T-cell (primary cell): ENCODE measurements around the gene OR10P1. TPM values are rescaled to one million over a fixed set of nuclear protein-coding genes. Genes with fewer than 3 reads are reported as not detected.
A peak's percentile ranks its signal among the peaks of the same experiment; 100 is the strongest.

Experiments
- ATAC-seq, 4 experiments: fragments of 200-7000 bp in 3 of 4; fragments of 150-1000 bp in 1 of 4; cut with Tn5 transposase; replicated peaks in 1 of 4; 1 replicate in 3 of 4; 2 replicates in 1 of 4; pipeline ENCODE4 v1.10.0; 2021; ENCODE audit warnings: moderate library complexity in 3 of 4, mild to moderate bottlenecking in 2 of 4, moderate number of reproducible peaks in 1 of 4
- CTCF ChIA-PET, 2 donors: fragments of 300-600 bp; sonication (Branson Sonifier 250); formaldehyde crosslinking; loops; one replicate each; lab custom pipeline; 2022; ENCODE audit warnings: antibody characterized with exemption in 2 of 2; lab: Charles Lee
- POLR2A ChIA-PET, 2 donors: fragments of 300-600 bp; sonication (Branson Sonifier 250); formaldehyde crosslinking; loops; one replicate each; lab custom pipeline; 2022; ENCODE audit warnings: antibody characterized with exemption in 2 of 2; lab: Charles Lee
- DNase-seq, 35 experiments: peaks; one replicate each; pipeline versions ENCODE4 v3.0.0 to v3.0.0-alpha.2; 2013 to 2023
- H3K27ac ChIP-seq: one replicate; pipeline ENCODE4 v1.5.1; 2013; ENCODE audit warnings: low read length
- H3K27me3 ChIP-seq, 2 experiments: replicated peaks in 1 of 2; 1 replicate in 1 of 2; 2 replicates in 1 of 2; pipeline versions ENCODE4 v1.6.1 to v1.7.0; 2013; ENCODE audit warnings: low read length in 1 of 2, mixed read lengths in 1 of 2; ENCODE audit not compliant: control insufficient read depth in 2 of 2, insufficient read depth in 2 of 2; ENCODE audit errors: extremely low read depth in 1 of 2
- H3K36me3 ChIP-seq, 2 donors: 1 replicate in 1 of 2; 2 replicates in 1 of 2; pipeline versions ENCODE4 v1.6.1 to v1.7.0; 2013; ENCODE audit warnings: low read length in 1 of 2; ENCODE audit not compliant: control insufficient read depth in 2 of 2, insufficient read depth in 1 of 2; ENCODE audit errors: extremely low read depth in 1 of 2
- H3K4me1 ChIP-seq, 2 experiments: 1 replicate in 1 of 2; 2 replicates in 1 of 2; pipeline versions ENCODE4 v1.6.1 to v1.7.0; 2013; ENCODE audit warnings: low read length in 2 of 2, mixed read lengths in 1 of 2; ENCODE audit not compliant: insufficient read depth in 2 of 2, control insufficient read depth in 1 of 2; ENCODE audit errors: extremely low read depth in 1 of 2
- H3K4me3 ChIP-seq, 2 donors: 1 replicate in 1 of 2; 2 replicates in 1 of 2; pipeline versions ENCODE4 v1.5.1 to v1.7.0; 2013; ENCODE audit warnings: mild to moderate bottlenecking in 2 of 2, low read length in 1 of 2, moderate library complexity in 1 of 2; ENCODE audit not compliant: control insufficient read depth in 1 of 2; ENCODE audit errors: extremely low read depth in 1 of 2
- H3K9me3 ChIP-seq: 2 replicates; pipeline ENCODE4 v1.7.0; 2013
- H3K27ac Mint-ChIP-seq, 2 donors: one replicate each; pipeline ENCODE4 v1.8.0; 2020 to 2021; ENCODE audit warnings: mild to moderate bottlenecking in 2 of 2, mixed read lengths in 2 of 2
- H3K27me3 Mint-ChIP-seq, 2 donors: one replicate each; pipeline ENCODE4 v1.8.0; 2021 to 2022; ENCODE audit warnings: mixed read lengths in 2 of 2
- H3K36me3 Mint-ChIP-seq: one replicate; pipeline ENCODE4 v1.8.0; 2021; ENCODE audit warnings: mixed read lengths
- H3K4me1 Mint-ChIP-seq, 3 donors: one replicate each; pipeline ENCODE4 v1.8.0; 2020 to 2022; ENCODE audit warnings: mixed read lengths in 3 of 3, mild to moderate bottlenecking in 1 of 3
- H3K4me3 Mint-ChIP-seq, 3 donors: one replicate each; pipeline ENCODE4 v1.8.0; 2020 to 2022; ENCODE audit warnings: mild to moderate bottlenecking in 3 of 3, mixed read lengths in 3 of 3, moderate library complexity in 3 of 3
- H3K9me3 Mint-ChIP-seq, 3 donors: one replicate each; pipeline ENCODE4 v1.8.0; 2020 to 2022; ENCODE audit warnings: mixed read lengths in 3 of 3
- WGBS: methylation state at CpG from one replicate; pipeline ENCODE4 v1.1.5; 2013; ENCODE audit warnings: missing lambda C conversion rate; ENCODE audit not compliant: insufficient coverage; 5-methylcytosine and 5-hydroxymethylcytosine counted together
- total RNA-seq, 35 experiments: library from RNA in 6 of 35; stranded (reverse) in 6 of 35; fragments of 120-200 nt in 1 of 35; gene quantifications; one replicate each; pipeline versions ENCODE4 v1.2.1 to v1.2.4 and lab custom pipeline; 2013 to 2026

The OR10P1 gene
- total RNA-seq, 5 donors from 2014 or later (not counting 1 experiment from before 2014, with no cell fraction given), result not detected

- H3K4me1 ChIP-seq, result no peaks in the 10 kb centered on the region
- H3K4me1 Mint-ChIP-seq, result no peaks in the 10 kb centered on the region
- POLR2A ChIA-PET, result no interaction called here
- ATAC-seq, result no peak
- H3K27me3 ChIP-seq, result peaks cover 0 to 9% of the 10 kb centered on the region in 2 experiments
- no peaks in the 10 kb centered on the region for H3K9me3 Mint-ChIP-seq
- CTCF ChIA-PET, result no interaction called here
- H3K36me3 Mint-ChIP-seq, result no peaks in the 10 kb centered on the region
- no peaks in the 10 kb centered on the region for H3K9me3 ChIP-seq
- DNase-seq, result no peak
- H3K4me3 ChIP-seq, result no peak overlapping the region
- H3K4me3 Mint-ChIP-seq, result no peak overlapping the region
- H3K27ac Mint-ChIP-seq, result no peak overlapping the region
- peaks cover 0 to 1% of the 10 kb centered on the region in 2 donors for H3K27me3 Mint-ChIP-seq
- H3K27ac ChIP-seq, result no peak overlapping the region
- WGBS, result no CpG with 5 or more reads among the region's 1 CpG
- no peaks in the 10 kb centered on the region for H3K36me3 ChIP-seq
Measured at GRCh38 chr12:55663391-55663790, 26.7 kb downstream of the OR10P1 start.

GRCh38 chr12:55664826-55665225 is 28.1 kb downstream of the OR10P1 start:
- no peak overlapping the region for H3K4me3 Mint-ChIP-seq
- H3K36me3 ChIP-seq, result no peaks in the 10 kb centered on the region
- ChIA-PET POLR2A (no interaction called here), CTCF (interaction anchor here in 1 of 2 donors (0.7 kb wide), 1 partner anchor 124 kb away, joined by 3 read pairs; no protein-coding TSS in a partner anchor)
- WGBS, result no CpG with 5 or more reads among the region's 10 CpGs
- H3K9me3 ChIP-seq, result no peaks in the 10 kb centered on the region
- H3K27me3 Mint-ChIP-seq, result peaks cover 0 to 4% of the 10 kb centered on the region in 2 donors
- no peak overlapping the region for H3K27ac Mint-ChIP-seq
- H3K4me1 Mint-ChIP-seq, result no peaks in the 10 kb centered on the region
- no peak overlapping the region for H3K4me3 ChIP-seq
- no peaks in the 10 kb centered on the region for H3K36me3 Mint-ChIP-seq
- no peaks in the 10 kb centered on the region for H3K4me1 ChIP-seq
- H3K27me3 ChIP-seq, result peaks cover 0 to 9% of the 10 kb centered on the region in 2 experiments
- no peak for DNase-seq
- no peaks in the 10 kb centered on the region for H3K9me3 Mint-ChIP-seq
- ATAC-seq, result no peak
- H3K27ac ChIP-seq, result no peak overlapping the region

GRCh38 chr12:55666508-55666907 is 29.8 kb downstream of the OR10P1 start:
- peaks cover 0 to 6% of the 10 kb centered on the region in 2 donors for H3K27me3 Mint-ChIP-seq
- ChIA-PET POLR2A (interaction anchor here in 1 of 2 donors (0.7 kb wide), 1 partner anchor 21 kb away, joined by 5 read pairs; no protein-coding TSS in a partner anchor), CTCF (interaction anchor here in 1 of 2 donors (0.7 kb wide), 1 partner anchor 1298 kb away, joined by 7 read pairs; no protein-coding TSS in a partner anchor)
- ATAC-seq (no peak), DNase-seq (no peak)
- no CpG with 5 or more reads among the region's 7 CpGs for WGBS
- H3K27ac ChIP-seq, result no peak overlapping the region
- no peak overlapping the region for H3K27ac Mint-ChIP-seq
- no peak overlapping the region for H3K4me3 Mint-ChIP-seq
- H3K9me3 ChIP-seq, result no peaks in the 10 kb centered on the region
- no peaks in the 10 kb centered on the region for H3K36me3 Mint-ChIP-seq
- H3K4me1 Mint-ChIP-seq, result no peaks in the 10 kb centered on the region
- H3K4me3 ChIP-seq, result no peak overlapping the region
- no peaks in the 10 kb centered on the region for H3K4me1 ChIP-seq
- H3K27me3 ChIP-seq, result peaks cover 0 to 9% of the 10 kb centered on the region in 2 experiments
- no peaks in the 10 kb centered on the region for H3K9me3 Mint-ChIP-seq
- H3K36me3 ChIP-seq, result no peaks in the 10 kb centered on the region

- CTCF ChIA-PET, result no interaction called here
- no peaks in the 10 kb centered on the region for H3K36me3 ChIP-seq
- no peak overlapping the region for H3K27ac ChIP-seq
- no peaks in the 10 kb centered on the region for H3K4me1 ChIP-seq
- H3K27ac Mint-ChIP-seq, result no peak overlapping the region
- no peak for DNase-seq
- H3K36me3 Mint-ChIP-seq, result no peaks in the 10 kb centered on the region
- H3K4me3 Mint-ChIP-seq, result no peak overlapping the region
- H3K4me1 Mint-ChIP-seq, result peaks cover 0 to 3% (median 0%) of the 10 kb centered on the region in 3 donors
- H3K9me3 ChIP-seq, result no peaks in the 10 kb centered on the region
- no peak for ATAC-seq
- peaks cover 9 to 11% of the 10 kb centered on the region in 2 donors for H3K27me3 Mint-ChIP-seq
- no peak overlapping the region for H3K4me3 ChIP-seq
- peaks cover 0 to 4% of the 10 kb centered on the region in 2 experiments for H3K27me3 ChIP-seq
- no peaks in the 10 kb centered on the region for H3K9me3 Mint-ChIP-seq
- POLR2A ChIA-PET, result no interaction called here
Measured at GRCh38 chr12:55670276-55670675, 33.6 kb downstream of the OR10P1 start.

GRCh38 chr12:55671746-55672145 is 35.1 kb downstream of the OR10P1 start:
- no peaks in the 10 kb centered on the region for H3K4me1 ChIP-seq
- Mint-ChIP-seq H3K4me3 (no peak overlapping the region), H3K27ac (no peak overlapping the region), H3K9me3 (no peaks in the 10 kb centered on the region), H3K36me3 (no peaks in the 10 kb centered on the region), H3K27me3 (peaks cover 12 to 15% of the 10 kb centered on the region in 2 donors), H3K4me1 (peaks cover 0 to 3% (median 0%) of the 10 kb centered on the region in 3 donors)
- POLR2A ChIA-PET, result no interaction called here
- CTCF ChIA-PET, result no interaction called here
- WGBS, result 66% methylated on average over 4 of the region's 4 CpGs
- H3K27me3 ChIP-seq, result peaks cover 0 to 9% of the 10 kb centered on the region in 2 experiments
- ATAC-seq (no peak), DNase-seq (no peak)
- no peaks in the 10 kb centered on the region for H3K36me3 ChIP-seq
- H3K27ac ChIP-seq, result no peak overlapping the region
- no peak overlapping the region for H3K4me3 ChIP-seq
- no peaks in the 10 kb centered on the region for H3K9me3 ChIP-seq

- peaks cover 12 to 15% of the 10 kb centered on the region in 2 donors for H3K27me3 Mint-ChIP-seq
- CTCF ChIA-PET, result interaction anchor here (0.8 to 1.3 kb wide), 2 partner anchors 17 kb away, joined by 3 read pairs; no protein-coding TSS in a partner anchor
- H3K4me3 Mint-ChIP-seq, result no peak overlapping the region
Measured at GRCh38 chr12:55673638-55674037, 36.9 kb downstream of the OR10P1 start.

More at GRCh38 chr12:55673638-55674037, 36.9 kb downstream of the OR10P1 start:
- Histone ChIP-seq H3K36me3 (no peaks in the 10 kb centered on the region), H3K4me1 (no peaks in the 10 kb centered on the region), H3K9me3 (no peaks in the 10 kb centered on the region), H3K4me3 (no peak overlapping the region), H3K27ac (no peak overlapping the region), H3K27me3 (peaks cover 0 to 5% of the 10 kb centered on the region in 2 experiments)
- ATAC-seq (no peak), DNase-seq (no peak)
- Mint-ChIP-seq H3K4me1 (peaks cover 0 to 3% (median 0%) of the 10 kb centered on the region in 3 donors), H3K36me3 (no peaks in the 10 kb centered on the region), H3K27ac (peak overlapping the region in 1 of 2 donors; percentile 44), H3K9me3 (no peaks in the 10 kb centered on the region)
- POLR2A ChIA-PET, result no interaction called here
